Activated naive CD4-positive, alpha-beta T cell treated with anti-CD3 and anti-CD28 coated beads, Interleukin-2, amount 50 U/mL, for 24 hours (primary cell): ENCODE results near the gene SPIRE1.

Source experiments
- H3K27ac Mint-ChIP-seq: one replicate; pipeline ENCODE4 v1.8.0; 2021; ENCODE audit warnings: mild to moderate bottlenecking, mixed read lengths
- H3K27me3 Mint-ChIP-seq: one replicate; pipeline ENCODE4 v1.8.0; 2021; ENCODE audit warnings: mixed read lengths
- H3K36me3 Mint-ChIP-seq: one replicate; pipeline ENCODE4 v1.8.0; 2021; ENCODE audit warnings: mixed read lengths
- H3K4me1 Mint-ChIP-seq: one replicate; pipeline ENCODE4 v1.8.0; 2021; ENCODE audit warnings: mixed read lengths
- H3K4me3 Mint-ChIP-seq: one replicate; pipeline ENCODE4 v1.8.0; 2021; ENCODE audit warnings: mild to moderate bottlenecking, mixed read lengths
- H3K9me3 Mint-ChIP-seq: one replicate; pipeline ENCODE4 v1.8.0; 2021; ENCODE audit warnings: mixed read lengths

SPIRE1 gene

DNA sequence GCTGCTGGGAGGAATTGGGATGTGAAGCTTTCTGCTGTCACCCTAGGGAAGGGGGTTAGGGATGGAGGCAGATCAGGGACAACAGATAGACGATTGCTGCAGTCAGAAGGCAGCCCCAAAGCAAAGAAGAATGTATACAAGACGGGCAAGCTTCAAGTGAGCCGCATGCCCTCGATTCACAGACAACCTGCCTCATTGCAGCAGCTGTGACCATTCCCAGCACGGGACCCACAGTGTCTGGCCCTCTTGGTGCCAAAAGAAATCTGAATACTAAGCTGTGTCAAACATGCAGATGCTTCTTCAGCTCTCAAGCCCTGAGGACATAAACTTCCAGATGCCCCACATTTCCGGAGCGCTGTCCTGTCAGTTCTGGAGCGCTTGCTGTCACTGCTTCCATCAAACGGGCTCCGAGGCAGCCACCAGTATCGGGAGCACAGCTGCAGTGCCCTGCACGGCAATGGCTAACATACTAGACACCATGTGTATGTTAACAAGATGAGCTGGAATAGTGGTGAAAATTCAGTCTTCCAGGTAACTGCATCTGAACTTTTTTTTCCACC is 216.4 kb downstream of the SPIRE1 start:
- no peak overlapping the region for H3K27ac Mint-ChIP-seq
- no peaks in the 10 kb centered on the region for H3K9me3 Mint-ChIP-seq
- no peak overlapping the region for H3K4me3 Mint-ChIP-seq
- H3K27me3 Mint-ChIP-seq: no peaks in the 10 kb centered on the region
- H3K36me3 Mint-ChIP-seq: peaks cover 3% of the 10 kb centered on the region
- H3K4me1 Mint-ChIP-seq: no peaks in the 10 kb centered on the region

GRCh38 chr18:12438257-12438656 is 219.7 kb downstream of the SPIRE1 start:
- Mint-ChIP-seq H3K4me3 (no peak overlapping the region), H3K36me3 (no peaks in the 10 kb centered on the region), H3K9me3 (no peaks in the 10 kb centered on the region)

DNA sequence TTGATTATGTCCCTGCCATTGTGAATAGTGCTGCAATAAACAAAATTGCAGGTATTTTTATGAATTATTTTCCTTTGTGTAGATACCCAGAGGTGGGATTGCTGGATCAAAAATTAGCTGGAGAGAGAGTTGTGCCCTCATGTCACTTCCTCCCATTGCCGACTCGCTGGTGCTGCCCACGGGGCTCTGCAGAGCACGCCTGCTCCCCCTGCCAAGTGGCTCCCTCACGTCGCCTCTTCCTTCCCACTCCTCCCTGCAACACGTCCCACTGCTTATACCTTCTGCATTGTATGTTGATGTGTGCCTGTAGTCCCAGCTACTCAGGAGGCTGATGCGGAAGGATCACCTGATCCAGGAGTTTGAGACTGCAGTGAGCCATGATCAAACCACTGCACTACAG is 222.0 kb downstream of the SPIRE1 start:
- no peaks in the 10 kb centered on the region for H3K36me3 Mint-ChIP-seq
- H3K9me3 Mint-ChIP-seq: no peaks in the 10 kb centered on the region
- H3K4me1 Mint-ChIP-seq: no peaks in the 10 kb centered on the region
- no peak overlapping the region for H3K27ac Mint-ChIP-seq
- H3K27me3 Mint-ChIP-seq: no peaks in the 10 kb centered on the region
- no peak overlapping the region for H3K4me3 Mint-ChIP-seq

More at GRCh38 chr18:12438257-12438656, 219.7 kb downstream of the SPIRE1 start:
- Mint-ChIP-seq H3K4me1 (no peaks in the 10 kb centered on the region), H3K27me3 (no peaks in the 10 kb centered on the region), H3K27ac (no peak overlapping the region)

- no peaks in the 10 kb centered on the region for H3K9me3 Mint-ChIP-seq
- no peak overlapping the region for H3K4me3 Mint-ChIP-seq
- H3K27ac Mint-ChIP-seq: no peak overlapping the region
- H3K4me1 Mint-ChIP-seq: no peaks in the 10 kb centered on the region
- no peaks in the 10 kb centered on the region for H3K27me3 Mint-ChIP-seq
- H3K36me3 Mint-ChIP-seq: no peaks in the 10 kb centered on the region
Observed at GRCh38 chr18:12434541-12434929, 223.4 kb downstream of the SPIRE1 start.

GRCh38 chr18:12433829-12434540 is 223.9 kb downstream of the SPIRE1 start:
- no peaks in the 10 kb centered on the region for H3K9me3 Mint-ChIP-seq
- no peaks in the 10 kb centered on the region for H3K27me3 Mint-ChIP-seq
- no peaks in the 10 kb centered on the region for H3K36me3 Mint-ChIP-seq
- H3K4me3 Mint-ChIP-seq: no peak overlapping the region
- no peaks in the 10 kb centered on the region for H3K4me1 Mint-ChIP-seq
- no peak overlapping the region for H3K27ac Mint-ChIP-seq

GRCh38 chr18:12432881-12433280 is 225.0 kb downstream of the SPIRE1 start:
- H3K9me3 Mint-ChIP-seq: no peaks in the 10 kb centered on the region
- no peak overlapping the region for H3K4me3 Mint-ChIP-seq
- H3K27ac Mint-ChIP-seq: no peak overlapping the region
- no peaks in the 10 kb centered on the region for H3K36me3 Mint-ChIP-seq
- H3K27me3 Mint-ChIP-seq: no peaks in the 10 kb centered on the region
- H3K4me1 Mint-ChIP-seq: no peaks in the 10 kb centered on the region

DNA sequence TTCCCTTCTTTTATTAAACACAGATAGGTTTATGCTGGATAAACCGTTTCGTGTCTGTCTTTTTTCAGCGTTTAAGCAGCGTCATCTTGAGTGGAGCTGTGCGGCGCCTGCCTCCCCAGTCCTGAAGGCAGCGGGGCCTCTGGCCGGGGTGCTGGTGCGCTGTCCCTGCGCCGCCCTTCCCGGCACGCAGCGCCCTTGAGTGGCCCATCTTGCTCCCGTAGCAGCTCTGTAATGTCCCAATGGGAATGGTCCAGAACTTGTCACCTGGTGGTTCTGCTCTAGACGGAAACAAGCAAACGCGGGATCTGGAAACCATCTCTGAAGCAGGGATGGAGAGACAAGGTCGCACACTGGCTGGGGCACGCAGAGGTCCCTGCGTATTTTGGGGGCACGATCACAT is 225.7 kb downstream of the SPIRE1 start:
- Mint-ChIP-seq H3K27me3 (no peaks in the 10 kb centered on the region), H3K4me1 (no peaks in the 10 kb centered on the region), H3K9me3 (no peaks in the 10 kb centered on the region), H3K4me3 (no peak overlapping the region), H3K36me3 (no peaks in the 10 kb centered on the region), H3K27ac (no peak overlapping the region)

DNA sequence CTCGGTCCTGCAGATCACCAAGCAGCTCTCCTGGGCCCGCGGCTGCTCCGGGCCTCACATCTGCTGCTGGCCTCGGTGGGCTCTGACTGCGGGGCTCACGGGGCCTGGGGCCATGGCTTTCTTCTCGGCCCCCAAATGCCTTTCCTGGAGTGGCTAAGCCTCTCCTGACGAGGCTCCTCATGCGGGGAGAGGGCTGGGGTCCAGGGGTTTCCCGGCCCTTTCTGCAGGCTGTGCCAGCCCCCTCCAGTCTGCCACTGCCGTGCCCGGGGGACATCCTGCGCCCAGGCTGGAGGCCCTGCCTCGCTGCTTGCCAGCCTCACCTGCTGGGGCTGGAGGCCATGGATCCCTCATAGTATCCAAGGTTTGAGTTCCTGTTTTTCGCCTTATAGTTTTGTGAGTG is 226.3 kb downstream of the SPIRE1 start:
- Mint-ChIP-seq H3K4me1 (no peaks in the 10 kb centered on the region), H3K27ac (no peak overlapping the region), H3K27me3 (no peaks in the 10 kb centered on the region), H3K36me3 (no peaks in the 10 kb centered on the region), H3K4me3 (no peak overlapping the region), H3K9me3 (no peaks in the 10 kb centered on the region)

DNA sequence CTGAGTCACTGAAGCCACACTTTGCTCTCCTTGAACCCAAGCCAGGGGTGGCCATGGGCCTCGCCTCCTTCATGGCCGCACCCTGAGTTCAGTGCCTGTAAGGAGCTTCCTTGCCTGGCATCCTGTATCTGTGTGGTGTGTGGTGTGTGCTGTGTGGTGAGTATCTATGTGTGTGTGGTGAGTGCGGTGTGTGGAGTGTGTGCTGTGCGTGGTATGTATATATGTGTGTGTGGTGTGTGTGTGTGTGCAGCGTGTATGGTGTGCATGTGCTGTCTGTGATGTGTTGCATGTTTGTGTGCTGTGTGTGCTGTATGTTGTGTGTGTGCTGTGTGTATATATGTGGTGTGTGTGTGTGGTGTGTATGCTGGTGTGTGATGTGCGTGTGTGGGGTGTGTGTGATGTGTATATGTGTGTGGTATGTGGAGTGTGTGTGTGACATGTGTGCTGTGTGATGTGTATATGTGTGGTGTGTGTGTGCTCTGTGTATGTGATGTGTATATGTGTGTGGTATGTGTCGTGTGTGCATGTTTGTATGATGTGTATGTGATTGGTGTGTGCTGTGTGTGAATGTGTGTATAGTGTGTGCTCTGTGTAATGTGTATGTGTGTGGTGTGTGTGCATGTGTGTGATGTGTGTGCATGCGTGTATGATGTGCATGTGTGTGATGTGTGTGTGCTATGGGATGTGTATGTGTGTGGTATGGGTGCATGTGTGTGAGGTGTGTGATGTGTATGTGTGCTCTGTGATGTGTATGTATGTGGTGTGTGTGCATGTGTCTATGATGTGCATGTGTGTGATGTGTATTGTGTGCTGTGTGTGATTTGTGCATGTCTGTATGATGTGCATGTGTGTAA is 227.5 kb downstream of the SPIRE1 start:
- Mint-ChIP-seq H3K9me3 (no peaks in the 10 kb centered on the region), H3K4me3 (no peak overlapping the region)

DNA sequence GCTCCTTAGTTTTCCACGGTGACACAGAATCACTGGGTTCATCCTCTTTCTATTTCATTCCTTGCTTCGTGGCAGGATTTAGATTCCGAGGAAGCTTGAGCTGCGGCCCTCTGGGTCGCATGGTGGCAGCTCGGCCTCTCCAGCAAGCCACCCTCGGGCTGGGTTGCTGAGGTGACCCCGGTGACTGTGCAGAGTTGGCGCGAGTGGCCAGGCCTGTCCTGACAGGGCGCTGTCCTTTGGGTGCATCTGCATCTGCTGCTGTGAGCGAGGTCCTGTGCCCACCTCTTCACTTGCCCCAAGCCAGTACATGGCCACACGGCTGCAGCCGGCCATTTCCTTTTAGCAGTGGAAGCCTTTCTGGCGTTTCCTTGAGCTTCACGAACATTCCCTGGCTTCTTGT is 228.4 kb downstream of the SPIRE1 start:
- Mint-ChIP-seq H3K27me3 (no peaks in the 10 kb centered on the region), H3K4me1 (no peaks in the 10 kb centered on the region), H3K4me3 (no peak overlapping the region), H3K27ac (no peak overlapping the region), H3K9me3 (no peaks in the 10 kb centered on the region), H3K36me3 (no peaks in the 10 kb centered on the region)

More for the DNA sequence above, 227.5 kb downstream of the SPIRE1 start:
- no peak overlapping the region for H3K27ac Mint-ChIP-seq
- no peaks in the 10 kb centered on the region for H3K27me3 Mint-ChIP-seq
- no peaks in the 10 kb centered on the region for H3K36me3 Mint-ChIP-seq
- H3K4me1 Mint-ChIP-seq: no peaks in the 10 kb centered on the region

- H3K27ac Mint-ChIP-seq: no peak overlapping the region
- H3K9me3 Mint-ChIP-seq: no peaks in the 10 kb centered on the region
- H3K36me3 Mint-ChIP-seq: no peaks in the 10 kb centered on the region
- H3K27me3 Mint-ChIP-seq: no peaks in the 10 kb centered on the region
- no peaks in the 10 kb centered on the region for H3K4me1 Mint-ChIP-seq
- no peak overlapping the region for H3K4me3 Mint-ChIP-seq
Observed at GRCh38 chr18:12428923-12429322, 229.0 kb downstream of the SPIRE1 start.

GRCh38 chr18:12426924-12427323 is 231.0 kb downstream of the SPIRE1 start:
- no peak overlapping the region for H3K27ac Mint-ChIP-seq
- H3K27me3 Mint-ChIP-seq: no peaks in the 10 kb centered on the region
- no peaks in the 10 kb centered on the region for H3K9me3 Mint-ChIP-seq
- H3K36me3 Mint-ChIP-seq: no peaks in the 10 kb centered on the region
- H3K4me1 Mint-ChIP-seq: no peaks in the 10 kb centered on the region
- no peak overlapping the region for H3K4me3 Mint-ChIP-seq

GRCh38 chr18:12424252-12424651 is 233.7 kb downstream of the SPIRE1 start:
- Mint-ChIP-seq H3K4me3 (no peak overlapping the region), H3K27ac (no peak overlapping the region), H3K36me3 (no peaks in the 10 kb centered on the region), H3K4me1 (peaks cover 4% of the 10 kb centered on the region), H3K27me3 (peaks cover 2% of the 10 kb centered on the region), H3K9me3 (no peaks in the 10 kb centered on the region)

GRCh38 chr18:12423820-12424219 is 234.1 kb downstream of the SPIRE1 start:
- no peaks in the 10 kb centered on the region for H3K9me3 Mint-ChIP-seq
- peaks cover 2% of the 10 kb centered on the region for H3K27me3 Mint-ChIP-seq
- no peak overlapping the region for H3K4me3 Mint-ChIP-seq
- H3K4me1 Mint-ChIP-seq: peaks cover 4% of the 10 kb centered on the region
- no peaks in the 10 kb centered on the region for H3K36me3 Mint-ChIP-seq
- no peak overlapping the region for H3K27ac Mint-ChIP-seq

DNA sequence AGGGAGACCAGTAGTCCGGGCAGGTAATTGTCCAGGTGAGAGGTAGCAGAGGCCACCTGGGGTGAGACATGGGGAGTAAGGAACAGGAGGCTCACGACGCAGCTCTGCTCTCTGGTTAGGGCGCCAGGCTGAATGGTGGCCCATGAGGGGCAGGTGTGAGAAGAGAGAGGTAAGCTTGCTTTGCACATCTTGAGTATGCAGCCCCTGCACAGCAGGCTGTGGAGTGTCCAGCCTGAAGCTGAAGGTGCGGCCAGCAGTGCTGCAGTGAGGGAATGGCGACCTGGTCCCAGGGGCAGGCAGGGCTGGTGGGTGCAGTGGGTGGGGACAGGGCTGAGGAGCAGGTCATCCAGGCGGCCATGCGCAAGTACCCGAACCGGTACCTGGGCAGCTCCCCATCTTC is 234.5 kb downstream of the SPIRE1 start:
- H3K27ac Mint-ChIP-seq: no peak overlapping the region
- H3K4me1 Mint-ChIP-seq: peaks cover 7% of the 10 kb centered on the region
- no peaks in the 10 kb centered on the region for H3K36me3 Mint-ChIP-seq
- peaks cover 2% of the 10 kb centered on the region for H3K27me3 Mint-ChIP-seq
- no peaks in the 10 kb centered on the region for H3K9me3 Mint-ChIP-seq
- H3K4me3 Mint-ChIP-seq: no peak overlapping the region

GRCh38 chr18:12422936-12423335 is 235.0 kb downstream of the SPIRE1 start:
- Mint-ChIP-seq H3K27ac (no peak overlapping the region), H3K9me3 (no peaks in the 10 kb centered on the region), H3K4me3 (no peak overlapping the region), H3K27me3 (peaks cover 2% of the 10 kb centered on the region), H3K4me1 (peaks cover 8% of the 10 kb centered on the region), H3K36me3 (no peaks in the 10 kb centered on the region)
